Memory B cell (primary cell): ENCODE data around the gene FKBP15.
"Not testable (repeated sequence)": the region's sequence is repeated elsewhere in the genome, so short reads cannot be mapped to it uniquely, and the experiment has no call there.

Experiments
- ATAC-seq: fragments of 150-1000 bp; cut with Tn5 transposase; 2 replicates; pipeline ENCODE4 v1.10.0; 2021; ENCODE audit warnings: low read depth, mild to moderate bottlenecking, moderate library complexity
- DNase-seq, 2 donors: peaks; one replicate each; pipeline ENCODE4 v3.0.0; 2022; ENCODE audit warnings: low spot score in 2 of 2
- H3K27ac Mint-ChIP-seq: one replicate; pipeline ENCODE4 v1.8.0; 2022; ENCODE audit warnings: mild to moderate bottlenecking, moderate library complexity, mixed read lengths
- H3K27me3 Mint-ChIP-seq: one replicate; pipeline ENCODE4 v1.8.0; 2022; ENCODE audit warnings: mixed read lengths
- H3K36me3 Mint-ChIP-seq: one replicate; pipeline ENCODE4 v1.8.0; 2022; ENCODE audit warnings: mild to moderate bottlenecking, mixed read lengths
- H3K4me1 Mint-ChIP-seq: one replicate; pipeline ENCODE4 v1.8.0; 2022; ENCODE audit warnings: mixed read lengths
- H3K4me3 Mint-ChIP-seq: one replicate; pipeline ENCODE4 v1.8.0; 2022; ENCODE audit warnings: mild to moderate bottlenecking, moderate library complexity, mixed read lengths
- H3K9me3 Mint-ChIP-seq: one replicate; pipeline ENCODE4 v1.8.0; 2022; ENCODE audit warnings: mixed read lengths

FKBP15 gene, protein sequence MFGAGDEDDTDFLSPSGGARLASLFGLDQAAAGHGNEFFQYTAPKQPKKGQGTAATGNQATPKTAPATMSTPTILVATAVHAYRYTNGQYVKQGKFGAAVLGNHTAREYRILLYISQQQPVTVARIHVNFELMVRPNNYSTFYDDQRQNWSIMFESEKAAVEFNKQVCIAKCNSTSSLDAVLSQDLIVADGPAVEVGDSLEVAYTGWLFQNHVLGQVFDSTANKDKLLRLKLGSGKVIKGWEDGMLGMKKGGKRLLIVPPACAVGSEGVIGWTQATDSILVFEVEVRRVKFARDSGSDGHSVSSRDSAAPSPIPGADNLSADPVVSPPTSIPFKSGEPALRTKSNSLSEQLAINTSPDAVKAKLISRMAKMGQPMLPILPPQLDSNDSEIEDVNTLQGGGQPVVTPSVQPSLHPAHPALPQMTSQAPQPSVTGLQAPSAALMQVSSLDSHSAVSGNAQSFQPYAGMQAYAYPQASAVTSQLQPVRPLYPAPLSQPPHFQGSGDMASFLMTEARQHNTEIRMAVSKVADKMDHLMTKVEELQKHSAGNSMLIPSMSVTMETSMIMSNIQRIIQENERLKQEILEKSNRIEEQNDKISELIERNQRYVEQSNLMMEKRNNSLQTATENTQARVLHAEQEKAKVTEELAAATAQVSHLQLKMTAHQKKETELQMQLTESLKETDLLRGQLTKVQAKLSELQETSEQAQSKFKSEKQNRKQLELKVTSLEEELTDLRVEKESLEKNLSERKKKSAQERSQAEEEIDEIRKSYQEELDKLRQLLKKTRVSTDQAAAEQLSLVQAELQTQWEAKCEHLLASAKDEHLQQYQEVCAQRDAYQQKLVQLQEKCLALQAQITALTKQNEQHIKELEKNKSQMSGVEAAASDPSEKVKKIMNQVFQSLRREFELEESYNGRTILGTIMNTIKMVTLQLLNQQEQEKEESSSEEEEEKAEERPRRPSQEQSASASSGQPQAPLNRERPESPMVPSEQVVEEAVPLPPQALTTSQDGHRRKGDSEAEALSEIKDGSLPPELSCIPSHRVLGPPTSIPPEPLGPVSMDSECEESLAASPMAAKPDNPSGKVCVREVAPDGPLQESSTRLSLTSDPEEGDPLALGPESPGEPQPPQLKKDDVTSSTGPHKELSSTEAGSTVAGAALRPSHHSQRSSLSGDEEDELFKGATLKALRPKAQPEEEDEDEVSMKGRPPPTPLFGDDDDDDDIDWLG

DNA sequence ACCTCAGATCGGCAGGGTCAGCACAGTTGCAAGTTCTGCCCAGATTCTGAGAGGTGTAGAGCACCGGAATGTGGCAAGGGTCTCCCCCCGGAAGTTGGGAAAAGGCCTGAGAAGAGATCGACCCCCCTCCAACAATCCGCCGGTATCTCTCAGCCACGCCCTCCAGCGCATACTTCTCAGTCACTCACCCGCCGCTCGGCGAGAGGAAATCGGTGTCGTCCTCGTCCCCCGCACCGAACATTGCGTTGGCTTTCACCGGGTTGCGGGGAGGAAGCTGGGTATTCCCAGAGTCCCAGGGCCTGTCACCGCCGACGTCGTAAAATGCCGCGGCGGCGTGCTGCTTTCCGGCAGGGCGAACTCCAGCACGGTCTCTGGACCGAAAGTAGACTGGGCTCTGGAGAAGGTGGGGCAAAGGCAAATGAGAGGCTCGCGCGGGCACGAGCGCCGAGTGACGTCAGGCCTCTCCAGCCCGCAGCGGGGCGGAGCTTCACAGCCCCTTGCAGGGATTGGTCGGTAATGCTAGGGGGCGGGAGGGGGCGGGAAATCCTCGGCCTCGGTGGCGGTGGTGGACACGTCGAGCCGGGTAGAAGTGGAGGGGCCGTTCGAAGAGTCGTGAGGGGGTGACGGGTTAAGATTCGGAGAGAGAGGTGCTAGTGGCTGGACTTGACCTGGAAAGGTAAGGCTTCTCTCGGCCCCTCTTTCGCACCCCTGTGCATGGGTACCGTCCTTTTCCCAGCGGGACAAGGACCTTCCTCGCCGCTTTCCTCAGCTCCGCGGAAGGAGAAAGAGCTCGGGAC is at the start of gene FKBP15, which contains the start of gene SLC31A1:
Gene FKBP15, minus strand, starts transcription at position 275 of the 797 bp plus-strand sequence. Its CDS starts 34 bp downstream, at position 241.
Gene SLC31A1, plus strand, starts transcription at position 542 of the 797 bp plus-strand sequence. CDS start 34,605 bp downstream, outside the sequence.
- no peaks in the 10 kb centered on the region for H3K9me3 Mint-ChIP-seq
- H3K4me1 Mint-ChIP-seq: peaks cover 19% of the 10 kb centered on the region
- DNase-seq (peak; percentile 93 to 94), ATAC-seq (peak; percentile 96)
- peak within 1 kb of the TSS; percentile 96 for H3K4me3 Mint-ChIP-seq
- peaks cover 4% of the 10 kb centered on the region for H3K36me3 Mint-ChIP-seq
- peak within 1 kb of the TSS; percentile 90 for H3K27ac Mint-ChIP-seq
- no peaks in the 10 kb centered on the region for H3K27me3 Mint-ChIP-seq

DNA sequence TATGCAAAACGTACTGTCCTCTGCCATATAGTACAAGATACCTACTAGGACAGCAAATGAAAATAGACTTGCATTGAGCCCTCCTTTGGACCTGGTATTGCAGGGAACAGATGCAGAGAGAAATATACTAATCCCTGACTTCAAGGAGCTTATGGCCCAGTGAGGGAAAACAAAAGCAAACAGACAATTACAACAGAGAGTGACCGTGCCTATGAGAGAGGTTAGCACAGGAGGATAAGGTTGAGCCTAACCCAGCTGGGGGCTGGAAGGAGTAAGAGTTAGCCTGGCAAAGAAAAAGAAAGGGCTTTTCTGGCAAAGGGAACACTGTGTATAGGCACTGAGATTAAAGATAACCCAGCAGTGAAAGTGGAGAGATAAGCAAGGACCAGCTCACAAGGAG is 48.8 kb upstream of the FKBP15 start:
- no peaks in the 10 kb centered on the region for H3K27me3 Mint-ChIP-seq

DNA sequence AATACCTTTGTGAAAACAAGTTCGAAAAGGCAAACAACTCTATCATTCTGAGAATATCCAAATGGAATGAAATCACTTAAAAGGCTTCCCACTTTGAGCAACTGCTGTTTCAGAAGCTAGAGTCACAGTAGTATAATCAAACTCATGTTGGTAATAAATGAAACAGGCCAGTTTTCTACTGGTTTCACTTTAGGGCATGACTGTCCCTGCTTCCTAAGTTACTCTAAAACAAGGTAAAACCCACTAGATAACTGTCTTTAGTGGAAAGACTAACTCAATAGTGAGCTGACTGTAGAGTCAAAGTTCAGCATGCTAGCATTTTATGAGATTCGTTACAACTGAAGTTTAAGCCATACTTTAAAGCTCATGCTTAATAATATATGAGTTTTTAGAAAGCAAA is 48.3 kb upstream of the FKBP15 start:
- H3K36me3 Mint-ChIP-seq: peaks cover 29% of the 10 kb centered on the region
- no peak overlapping the region for H3K27ac Mint-ChIP-seq
- peaks cover 12% of the 10 kb centered on the region for H3K4me1 Mint-ChIP-seq
- ATAC-seq (no peak), DNase-seq (no peak)
- H3K4me3 Mint-ChIP-seq: no peak overlapping the region
- H3K9me3 Mint-ChIP-seq: no peaks in the 10 kb centered on the region
- H3K27me3 Mint-ChIP-seq: no peaks in the 10 kb centered on the region

More for the DNA sequence above, 48.8 kb upstream of the FKBP15 start:
- ATAC-seq: no peak
- H3K4me3 Mint-ChIP-seq: no peak overlapping the region
- peaks cover 29% of the 10 kb centered on the region for H3K36me3 Mint-ChIP-seq
- H3K9me3 Mint-ChIP-seq: no peaks in the 10 kb centered on the region
- H3K27ac Mint-ChIP-seq: no peak overlapping the region
- peaks cover 12% of the 10 kb centered on the region for H3K4me1 Mint-ChIP-seq
- DNase-seq: no peak

DNA sequence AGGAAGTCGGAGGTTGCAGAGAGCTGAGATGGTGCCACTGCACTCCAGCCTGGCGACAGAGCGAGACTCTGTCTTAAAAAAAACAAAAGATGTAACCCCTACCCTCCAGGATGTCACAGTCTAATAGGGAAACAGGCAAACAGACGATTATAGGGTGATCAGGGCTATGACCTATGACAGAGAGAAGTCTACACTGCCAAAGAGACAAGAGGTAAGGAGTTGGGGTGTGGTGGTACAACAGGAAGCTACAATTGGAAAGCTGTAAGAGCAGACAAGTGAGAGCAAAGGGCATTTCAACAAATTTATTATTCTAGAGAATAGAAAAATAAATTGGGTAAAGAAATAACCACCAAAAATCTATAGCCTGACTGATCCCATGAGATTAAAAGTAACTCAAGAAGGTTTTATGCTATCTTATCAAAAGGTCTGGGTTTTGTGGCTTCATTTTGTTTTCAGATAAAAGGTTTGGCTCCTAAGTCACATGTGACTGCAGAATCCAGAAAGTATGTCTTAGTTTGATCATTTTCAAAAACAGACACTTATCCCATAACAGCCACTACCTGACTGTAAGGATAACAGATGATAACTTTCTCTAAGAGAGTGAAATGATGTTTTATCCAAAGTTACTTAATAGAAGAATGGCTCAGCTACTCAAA is 47.0 kb upstream of the FKBP15 start:
- Mint-ChIP-seq H3K9me3 (no peaks in the 10 kb centered on the region), H3K27ac (peak overlapping the region; percentile 31), H3K4me3 (no peak overlapping the region), H3K36me3 (peaks cover 31% of the 10 kb centered on the region), H3K4me1 (peaks cover 9% of the 10 kb centered on the region), H3K27me3 (no peaks in the 10 kb centered on the region)
- no peak for DNase-seq
- ATAC-seq: no peak

DNA sequence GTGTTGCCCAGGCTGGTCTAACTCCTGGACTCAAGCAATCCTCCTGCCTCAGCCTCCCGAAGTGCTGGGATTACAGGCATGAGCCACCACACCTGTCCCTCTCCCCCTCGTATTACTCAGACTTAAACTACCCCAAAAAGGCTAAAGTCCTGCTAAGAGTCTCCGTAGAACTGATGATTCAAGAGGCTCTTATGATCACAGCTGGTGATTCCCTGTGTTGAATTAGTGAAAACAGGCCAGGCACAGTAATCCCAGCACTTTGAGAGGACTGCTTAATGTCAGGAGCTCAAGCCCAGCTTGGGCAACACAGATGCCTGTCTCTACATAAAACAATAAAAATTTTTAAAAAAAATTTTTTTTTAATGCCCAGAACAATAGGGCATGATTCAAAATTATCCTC is 45.1 kb upstream of the FKBP15 start:
- no peak for ATAC-seq
- Mint-ChIP-seq H3K9me3 (no peaks in the 10 kb centered on the region), H3K4me3 (no peak overlapping the region), H3K4me1 (peaks cover 9% of the 10 kb centered on the region), H3K27me3 (no peaks in the 10 kb centered on the region), H3K27ac (no peak overlapping the region), H3K36me3 (peaks cover 32% of the 10 kb centered on the region)
- DNase-seq: no peak

DNA sequence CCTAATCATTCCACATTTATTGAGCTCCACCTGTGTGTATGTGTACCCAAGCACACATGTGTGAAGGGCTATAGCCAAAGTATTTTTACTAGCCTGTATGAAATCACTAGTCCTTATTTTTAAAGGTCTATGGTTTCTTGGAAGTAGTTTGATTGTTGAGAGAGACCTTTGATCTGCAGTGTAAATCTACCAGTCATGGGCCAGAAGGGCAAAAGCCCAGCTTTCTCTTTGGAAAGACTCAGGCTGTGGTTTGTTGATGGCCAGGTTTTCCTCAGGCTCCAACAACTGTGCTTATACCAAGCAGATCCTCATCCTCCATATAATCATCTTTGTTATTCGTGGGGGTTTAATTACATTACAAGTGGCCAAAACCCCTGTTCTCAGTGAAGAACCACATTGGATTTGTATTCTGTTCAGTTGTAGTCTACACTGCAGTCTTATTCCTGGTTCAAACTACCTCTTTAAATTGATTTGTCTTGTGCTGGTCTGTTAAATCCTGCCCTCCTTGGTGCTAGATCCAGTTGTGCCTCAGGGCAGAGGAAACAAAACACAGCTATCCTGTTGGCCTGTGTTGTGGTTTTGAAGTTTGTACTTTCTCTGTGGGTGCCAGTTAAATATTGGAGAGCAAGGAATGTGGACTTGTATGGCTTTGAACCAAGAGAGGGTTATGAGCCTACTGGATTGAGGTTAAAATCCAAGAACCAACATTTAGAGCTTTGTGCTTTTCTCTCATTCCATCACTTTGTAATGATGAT is 41.0 kb upstream of the FKBP15 start:
- H3K27ac Mint-ChIP-seq: no peak overlapping the region
- no peaks in the 10 kb centered on the region for H3K27me3 Mint-ChIP-seq
- no peaks in the 10 kb centered on the region for H3K4me1 Mint-ChIP-seq
- no peaks in the 10 kb centered on the region for H3K9me3 Mint-ChIP-seq
- H3K4me3 Mint-ChIP-seq: no peak overlapping the region
- H3K36me3 Mint-ChIP-seq: peaks cover 18% of the 10 kb centered on the region
- DNase-seq (no peak), ATAC-seq (no peak)

DNA sequence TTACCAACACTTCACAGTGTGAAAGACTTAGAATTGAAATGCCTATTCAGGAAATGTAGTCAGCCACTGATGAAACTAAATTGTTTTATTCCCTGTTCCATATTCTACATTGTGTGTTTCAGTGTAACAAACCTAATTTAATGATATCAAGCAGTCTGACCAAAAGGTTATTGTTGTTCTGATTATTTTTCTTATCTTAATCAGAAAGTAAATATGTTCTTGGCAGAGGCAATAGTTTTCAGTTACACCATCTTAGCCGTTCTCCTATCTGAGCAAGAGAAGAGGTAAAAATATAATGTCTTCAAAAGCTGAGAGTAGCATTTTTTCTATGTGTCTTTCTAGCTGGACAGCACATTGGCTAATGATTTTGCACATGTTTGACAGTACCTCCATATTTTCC is 37.2 kb upstream of the FKBP15 start:
- H3K27ac Mint-ChIP-seq: no peak overlapping the region
- no peaks in the 10 kb centered on the region for H3K27me3 Mint-ChIP-seq
- H3K36me3 Mint-ChIP-seq: peaks cover 12% of the 10 kb centered on the region
- ATAC-seq: no peak
- no peak for DNase-seq
- H3K9me3 Mint-ChIP-seq: no peaks in the 10 kb centered on the region
- H3K4me3 Mint-ChIP-seq: no peak overlapping the region
- no peaks in the 10 kb centered on the region for H3K4me1 Mint-ChIP-seq

DNA sequence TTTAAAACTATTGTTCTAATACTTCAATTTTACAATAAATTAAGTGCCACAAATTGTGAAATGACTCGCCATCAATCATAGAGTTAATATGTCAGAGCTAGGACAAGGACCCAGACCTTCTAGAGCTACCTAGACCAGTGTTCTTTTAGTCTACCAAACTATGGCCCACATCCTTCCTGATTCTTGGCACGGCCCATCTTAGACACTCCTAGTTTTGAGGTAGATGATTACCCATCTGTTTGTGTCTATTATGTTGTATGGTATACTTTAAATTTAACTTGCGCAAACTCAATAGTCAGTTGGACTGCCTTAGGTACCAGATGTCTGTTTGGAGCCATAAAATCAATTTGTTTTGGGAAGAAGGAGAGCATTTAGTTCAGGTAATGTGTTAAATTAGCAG is 36.8 kb upstream of the FKBP15 start:
- Mint-ChIP-seq H3K27me3 (no peaks in the 10 kb centered on the region), H3K36me3 (peaks cover 12% of the 10 kb centered on the region), H3K4me3 (no peak overlapping the region), H3K9me3 (no peaks in the 10 kb centered on the region), H3K4me1 (no peaks in the 10 kb centered on the region), H3K27ac (no peak overlapping the region)
- DNase-seq: no peak
- ATAC-seq: no peak

DNA sequence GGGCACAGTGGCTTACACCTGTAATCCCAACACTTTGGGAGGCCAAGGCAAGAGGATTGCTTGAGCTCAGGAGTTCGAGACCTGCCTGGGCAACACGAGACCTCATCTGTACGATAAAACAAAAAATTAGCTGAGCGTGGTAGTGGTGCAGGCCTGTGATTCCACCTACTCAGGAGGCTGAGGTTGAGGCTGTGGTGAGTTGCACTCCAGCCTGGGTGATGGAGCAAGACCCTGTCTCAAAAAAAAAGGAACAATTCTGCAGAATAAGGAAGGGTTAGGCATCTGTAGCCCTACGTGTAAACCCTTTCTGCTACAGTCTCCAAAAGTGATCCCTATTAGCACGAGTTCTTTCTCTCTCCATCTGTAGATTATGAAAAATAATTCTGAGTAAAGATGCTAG is 34.4 kb upstream of the FKBP15 start:
- DNase-seq: no peak
- H3K27ac Mint-ChIP-seq: no peak overlapping the region
- no peak for ATAC-seq
- H3K9me3 Mint-ChIP-seq: no peaks in the 10 kb centered on the region
- H3K27me3 Mint-ChIP-seq: no peaks in the 10 kb centered on the region
- peaks cover 8% of the 10 kb centered on the region for H3K36me3 Mint-ChIP-seq
- H3K4me3 Mint-ChIP-seq: no peak overlapping the region
- H3K4me1 Mint-ChIP-seq: no peaks in the 10 kb centered on the region

DNA sequence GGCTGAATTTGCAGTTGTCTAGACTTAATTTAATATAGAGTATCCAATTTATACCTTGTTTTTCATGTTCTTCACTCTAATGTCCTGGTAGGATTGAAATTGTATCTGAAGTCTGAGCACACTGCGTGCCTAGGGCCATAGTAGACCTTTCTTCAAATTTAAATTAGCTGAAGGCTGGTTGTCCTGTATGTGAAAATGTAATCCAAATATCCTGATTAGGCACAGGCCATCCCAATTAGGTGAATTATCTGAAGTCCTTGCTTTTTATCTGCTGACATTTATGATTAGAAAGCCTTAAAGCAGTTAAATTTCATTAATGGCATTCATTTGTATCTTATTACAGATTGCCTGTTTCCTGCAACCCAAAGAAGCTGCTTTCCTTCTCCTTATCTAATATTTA is 33.9 kb upstream of the FKBP15 start:
- H3K4me1 Mint-ChIP-seq: no peaks in the 10 kb centered on the region
- no peak overlapping the region for H3K27ac Mint-ChIP-seq
- H3K36me3 Mint-ChIP-seq: peaks cover 5% of the 10 kb centered on the region
- DNase-seq (no peak), ATAC-seq (no peak)
- no peak overlapping the region for H3K4me3 Mint-ChIP-seq
- no peaks in the 10 kb centered on the region for H3K9me3 Mint-ChIP-seq
- no peaks in the 10 kb centered on the region for H3K27me3 Mint-ChIP-seq

DNA sequence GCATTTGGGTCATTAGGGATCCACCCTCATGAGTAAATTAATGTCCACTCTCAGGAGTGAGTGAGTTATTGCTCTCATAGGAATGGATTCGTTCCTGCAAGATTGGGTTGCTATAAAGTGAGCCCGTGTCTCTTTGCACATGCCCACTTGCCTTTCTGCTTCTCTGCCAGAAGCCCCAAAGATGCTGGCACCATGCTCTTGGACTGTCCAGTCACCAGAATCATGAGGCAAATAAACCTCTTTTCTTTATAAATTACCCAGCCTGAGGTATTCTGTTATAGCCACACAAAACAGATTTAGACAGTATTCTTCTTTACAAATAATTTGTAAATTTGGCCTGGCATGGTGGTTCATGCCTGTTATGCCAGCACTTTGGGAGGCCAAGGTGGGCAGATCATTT is 29.7 kb upstream of the FKBP15 start:
- DNase-seq (no peak), ATAC-seq (no peak)
- Mint-ChIP-seq H3K4me1 (no peaks in the 10 kb centered on the region), H3K4me3 (no peak overlapping the region), H3K9me3 (no peaks in the 10 kb centered on the region), H3K36me3 (peaks cover 2% of the 10 kb centered on the region), H3K27me3 (no peaks in the 10 kb centered on the region), H3K27ac (no peak overlapping the region)

DNA sequence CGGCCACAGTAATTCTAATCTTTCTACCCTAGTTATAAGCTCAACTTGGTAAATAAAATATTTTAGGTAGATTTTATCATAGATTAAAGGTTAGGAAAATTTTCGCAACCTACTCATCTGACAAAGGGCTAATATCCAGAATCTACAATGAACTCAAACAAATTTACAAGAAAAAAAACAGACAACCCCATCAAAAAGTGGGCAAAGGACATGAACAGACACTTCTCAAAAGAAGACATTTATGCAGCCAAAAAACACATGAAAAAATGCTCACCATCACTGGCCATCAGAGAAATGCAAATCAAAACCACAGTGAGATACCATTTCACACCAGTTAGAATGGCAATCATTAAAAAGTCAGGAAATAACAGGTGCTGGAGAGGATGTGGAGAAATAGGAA is 28.6 kb upstream of the FKBP15 start:
- H3K27me3 Mint-ChIP-seq, ATAC-seq, H3K4me3 Mint-ChIP-seq, H3K4me1 Mint-ChIP-seq, DNase-seq, H3K27ac Mint-ChIP-seq, H3K9me3 Mint-ChIP-seq, H3K36me3 Mint-ChIP-seq: not testable (repeated sequence)
